Activated T-cell treated with anti-CD3 and anti-CD28 coated beads, Interleukin-2, amount 50 U/mL, for 72 hours (primary cell): ENCODE measurements around the gene ARHGAP24. TPM values are rescaled to one million over a fixed set of nuclear protein-coding genes. Genes with fewer than 3 reads are reported as not detected.
"Not testable (repeated sequence)": the region's sequence is repeated elsewhere in the genome, so short reads cannot be mapped to it uniquely, and the experiment has no call there.

Experiments used
- ATAC-seq, 2 donors: fragments of 150-1000 bp; cut with Tn5 transposase; replicated peaks in 1 of 2; 2 replicates each; pipeline ENCODE4 v1.10.0; 2021; ENCODE audit warnings: moderate library complexity in 2 of 2, mild to moderate bottlenecking in 1 of 2
- DNase-seq, 2 donors: peaks; one replicate each; pipeline ENCODE4 v3.0.0; 2021 to 2022; ENCODE audit warnings: mixed read lengths in 1 of 2
- H3K27ac Mint-ChIP-seq: one replicate; pipeline ENCODE4 v1.8.0; 2022; ENCODE audit warnings: mild to moderate bottlenecking, moderate library complexity, mixed read lengths
- H3K27me3 Mint-ChIP-seq: one replicate; pipeline ENCODE4 v1.8.0; 2022; ENCODE audit warnings: low read depth, mixed read lengths
- H3K36me3 Mint-ChIP-seq, 2 donors: one replicate each; pipeline ENCODE4 v1.8.0; 2022; ENCODE audit warnings: mixed read lengths in 2 of 2, mild to moderate bottlenecking in 1 of 2; ENCODE audit not compliant: insufficient read depth in 2 of 2
- H3K4me1 Mint-ChIP-seq: one replicate; pipeline ENCODE4 v1.8.0; 2022; ENCODE audit warnings: low read depth, mixed read lengths
- H3K4me3 Mint-ChIP-seq, 2 donors: one replicate each; pipeline ENCODE4 v1.8.0; 2022; ENCODE audit warnings: mild to moderate bottlenecking in 2 of 2, mixed read lengths in 2 of 2, moderate library complexity in 2 of 2
- H3K9me3 Mint-ChIP-seq, 2 donors: one replicate each; pipeline ENCODE4 v1.8.0; 2022; ENCODE audit warnings: mixed read lengths in 2 of 2
- total RNA-seq, 2 donors: library from RNA; stranded (reverse); gene quantifications; one replicate each; pipeline ENCODE4 v1.2.3, GENCODE V29; 2022

Gene ARHGAP24
- total RNA-seq, 2 donors from 2014 or later, result not detected

- H3K36me3 Mint-ChIP-seq, result no peaks in the 10 kb centered on the region
Measured at GRCh38 chr4:85829276-85830051, 354.5 kb downstream of the ARHGAP24 start.

GRCh38 chr4:85831647-85832046 lies 356.7 kb downstream of the ARHGAP24 start:
- Mint-ChIP-seq H3K4me3 (no peak overlapping the region), H3K27me3 (no peaks in the 10 kb centered on the region), H3K4me1 (no peaks in the 10 kb centered on the region), H3K36me3 (no peaks in the 10 kb centered on the region), H3K9me3 (no peaks in the 10 kb centered on the region), H3K27ac (no peak overlapping the region)
- ATAC-seq (no peak), DNase-seq (no peak)

More at GRCh38 chr4:85829276-85830051, 354.5 kb downstream of the ARHGAP24 start:
- Mint-ChIP-seq H3K27ac (no peak overlapping the region), H3K9me3 (no peaks in the 10 kb centered on the region), H3K4me1 (peaks cover 5% of the 10 kb centered on the region), H3K4me3 (no peak overlapping the region), H3K27me3 (no peaks in the 10 kb centered on the region)
- DNase-seq (no peak), ATAC-seq (no peak)

DNA sequence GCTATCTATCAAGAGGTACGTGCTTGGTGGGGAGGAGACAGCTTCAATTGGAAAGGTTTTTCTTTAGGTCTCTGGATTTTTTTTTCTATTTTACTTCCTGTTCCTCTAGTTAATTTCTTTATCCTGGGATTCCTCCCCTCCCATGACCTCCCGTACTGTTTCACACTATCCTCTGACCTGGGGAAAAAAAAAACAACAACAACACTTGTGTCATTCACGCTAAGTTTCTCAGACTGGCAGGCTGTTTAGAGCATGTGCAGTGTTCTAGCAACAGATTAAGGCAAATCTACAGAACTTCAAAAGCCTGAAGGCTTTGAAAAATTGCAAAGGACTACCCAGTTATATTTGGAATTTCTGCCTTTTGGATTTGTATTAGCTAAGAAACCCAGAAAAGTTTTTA lies 358.4 kb downstream of the ARHGAP24 start:
- DNase-seq, result no peak

DNA sequence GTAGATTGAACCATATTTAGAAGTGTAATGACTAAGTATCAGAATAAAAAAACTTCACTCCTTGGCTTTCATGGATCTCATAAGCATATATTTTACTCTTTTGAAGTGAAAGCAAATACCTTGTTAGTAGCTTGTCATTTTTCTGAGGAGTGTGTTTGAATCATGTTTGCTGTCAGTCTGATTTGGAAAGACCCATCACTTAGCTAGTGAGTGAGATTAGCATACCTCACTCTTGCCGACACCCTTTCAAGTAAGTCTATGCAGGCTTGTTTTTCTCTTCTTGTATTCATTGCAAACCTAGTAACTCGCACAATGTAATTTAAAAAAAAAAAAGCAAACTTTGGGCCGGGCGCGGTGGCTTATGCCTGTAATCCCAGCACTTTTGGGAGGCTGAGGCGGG lies 360.0 kb downstream of the ARHGAP24 start:
- Mint-ChIP-seq H3K9me3 (no peaks in the 10 kb centered on the region), H3K4me1 (no peaks in the 10 kb centered on the region), H3K4me3 (no peak overlapping the region), H3K36me3 (no peaks in the 10 kb centered on the region), H3K27me3 (no peaks in the 10 kb centered on the region), H3K27ac (no peak overlapping the region)
- ATAC-seq (no peak), DNase-seq (no peak)

More for the DNA sequence above, 358.4 kb downstream of the ARHGAP24 start:
- no peaks in the 10 kb centered on the region for H3K36me3 Mint-ChIP-seq
- ATAC-seq, result no peak
- no peaks in the 10 kb centered on the region for H3K27me3 Mint-ChIP-seq
- no peak overlapping the region for H3K4me3 Mint-ChIP-seq
- no peak overlapping the region for H3K27ac Mint-ChIP-seq
- H3K9me3 Mint-ChIP-seq, result no peaks in the 10 kb centered on the region
- H3K4me1 Mint-ChIP-seq, result no peaks in the 10 kb centered on the region

DNA sequence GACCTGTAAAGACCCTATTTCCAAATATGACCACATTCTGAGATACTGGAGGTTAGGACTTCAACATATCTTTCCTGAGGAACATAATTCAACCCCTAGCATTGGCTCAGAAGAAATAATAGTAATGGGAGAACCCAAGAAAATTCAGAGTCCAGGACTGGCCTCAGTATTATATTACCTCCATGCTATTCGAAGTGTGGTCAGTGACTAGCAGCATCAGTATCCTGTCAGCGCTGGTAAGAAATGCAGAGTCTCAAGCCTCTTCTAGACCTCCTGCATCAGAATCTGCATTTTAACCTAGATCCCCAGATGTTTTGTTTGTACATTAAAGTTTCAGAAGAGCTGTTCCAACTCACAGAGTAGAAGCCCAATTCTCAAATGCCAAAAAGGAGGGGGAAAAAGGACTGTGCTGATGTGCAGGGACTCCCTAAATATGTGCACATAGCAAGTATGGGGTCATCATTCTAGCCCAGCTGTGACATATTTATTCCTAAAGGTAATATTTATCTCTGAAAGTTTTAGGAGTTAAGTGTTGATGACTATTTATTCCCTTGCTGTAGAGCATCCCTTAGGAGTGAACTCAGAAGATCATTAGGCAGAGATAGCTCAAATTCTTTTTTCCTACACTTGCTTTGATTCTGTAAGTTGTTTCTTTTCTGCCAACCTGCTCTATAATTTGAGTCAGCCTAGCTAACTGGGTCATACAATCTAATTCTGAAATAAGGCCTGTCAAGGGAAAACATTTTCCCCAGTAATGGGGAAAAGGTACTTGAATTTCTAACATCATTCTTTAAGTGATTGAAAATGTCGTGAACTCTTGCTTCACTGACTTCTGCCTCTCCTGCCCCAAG lies 361.9 kb downstream of the ARHGAP24 start:
- ATAC-seq, result no peak
- Mint-ChIP-seq H3K9me3 (no peaks in the 10 kb centered on the region), H3K36me3 (no peaks in the 10 kb centered on the region), H3K27me3 (no peaks in the 10 kb centered on the region), H3K27ac (no peak overlapping the region), H3K4me3 (no peak overlapping the region), H3K4me1 (no peaks in the 10 kb centered on the region)
- no peak for DNase-seq

DNA sequence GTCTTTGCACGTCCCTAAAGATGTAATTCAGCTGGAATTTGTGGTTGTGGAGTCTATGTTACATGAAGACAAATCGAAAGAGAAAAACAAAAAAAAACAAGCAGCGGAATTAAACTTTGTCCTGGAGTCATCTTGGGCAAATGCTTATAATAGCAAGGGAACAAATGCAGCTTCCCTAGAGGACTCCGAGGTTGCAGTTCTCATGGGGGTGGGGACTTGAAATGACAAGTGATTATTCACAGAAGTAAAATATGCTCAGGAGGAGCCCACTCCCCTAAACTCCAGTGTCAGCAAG lies 362.4 kb downstream of the ARHGAP24 start:
- no peaks in the 10 kb centered on the region for H3K9me3 Mint-ChIP-seq
- H3K4me1 Mint-ChIP-seq, result no peaks in the 10 kb centered on the region
- DNase-seq, result no peak
- ATAC-seq, result no peak
- H3K36me3 Mint-ChIP-seq, result no peaks in the 10 kb centered on the region
- no peaks in the 10 kb centered on the region for H3K27me3 Mint-ChIP-seq
- H3K4me3 Mint-ChIP-seq, result no peak overlapping the region
- H3K27ac Mint-ChIP-seq, result no peak overlapping the region

- not testable (repeated sequence) for ATAC-seq, H3K36me3 Mint-ChIP-seq, DNase-seq, H3K4me1 Mint-ChIP-seq, H3K9me3 Mint-ChIP-seq, H3K27me3 Mint-ChIP-seq, H3K4me3 Mint-ChIP-seq, H3K27ac Mint-ChIP-seq
Measured at GRCh38 chr4:85839981-85840451, 365.1 kb downstream of the ARHGAP24 start.

DNA sequence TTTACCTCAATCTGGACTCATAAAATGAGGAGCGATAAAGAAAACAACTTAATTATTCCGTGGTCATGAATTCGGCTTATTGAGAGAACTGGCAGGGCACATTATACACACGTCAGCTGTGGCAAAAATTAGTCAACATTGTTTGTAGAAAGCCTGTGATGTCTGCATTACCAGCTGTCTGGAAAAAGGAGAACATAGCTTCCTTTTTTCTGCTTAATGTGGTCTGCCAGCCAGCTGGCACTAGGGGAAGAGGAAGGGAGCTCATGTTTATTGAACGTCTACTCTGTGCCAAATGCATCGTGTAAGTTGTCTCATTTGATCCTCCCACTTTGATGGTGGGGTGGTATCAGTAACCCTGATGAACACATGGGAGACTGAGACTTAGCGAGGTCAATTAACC lies 367.6 kb downstream of the ARHGAP24 start:
- Mint-ChIP-seq H3K27me3 (no peaks in the 10 kb centered on the region), H3K27ac (no peak overlapping the region), H3K4me1 (no peaks in the 10 kb centered on the region), H3K36me3 (no peaks in the 10 kb centered on the region), H3K4me3 (no peak overlapping the region), H3K9me3 (no peaks in the 10 kb centered on the region)
- DNase-seq, result no peak
- no peak for ATAC-seq

GRCh38 chr4:85853740-85854139 lies 378.8 kb downstream of the ARHGAP24 start:
- not testable (repeated sequence) for DNase-seq, H3K9me3 Mint-ChIP-seq, H3K36me3 Mint-ChIP-seq, ATAC-seq, H3K4me1 Mint-ChIP-seq, H3K4me3 Mint-ChIP-seq, H3K27ac Mint-ChIP-seq, H3K27me3 Mint-ChIP-seq

GRCh38 chr4:85854546-85854945 lies 379.6 kb downstream of the ARHGAP24 start:
- H3K9me3 Mint-ChIP-seq, result peaks cover 3 to 7% of the 10 kb centered on the region in 2 donors
- H3K4me1 Mint-ChIP-seq, result no peaks in the 10 kb centered on the region
- H3K4me3 Mint-ChIP-seq, result no peak overlapping the region
- no peaks in the 10 kb centered on the region for H3K27me3 Mint-ChIP-seq
- no peak overlapping the region for H3K27ac Mint-ChIP-seq
- DNase-seq (no peak), ATAC-seq (no peak)
- peaks cover 0 to 1% of the 10 kb centered on the region in 2 donors for H3K36me3 Mint-ChIP-seq

DNA sequence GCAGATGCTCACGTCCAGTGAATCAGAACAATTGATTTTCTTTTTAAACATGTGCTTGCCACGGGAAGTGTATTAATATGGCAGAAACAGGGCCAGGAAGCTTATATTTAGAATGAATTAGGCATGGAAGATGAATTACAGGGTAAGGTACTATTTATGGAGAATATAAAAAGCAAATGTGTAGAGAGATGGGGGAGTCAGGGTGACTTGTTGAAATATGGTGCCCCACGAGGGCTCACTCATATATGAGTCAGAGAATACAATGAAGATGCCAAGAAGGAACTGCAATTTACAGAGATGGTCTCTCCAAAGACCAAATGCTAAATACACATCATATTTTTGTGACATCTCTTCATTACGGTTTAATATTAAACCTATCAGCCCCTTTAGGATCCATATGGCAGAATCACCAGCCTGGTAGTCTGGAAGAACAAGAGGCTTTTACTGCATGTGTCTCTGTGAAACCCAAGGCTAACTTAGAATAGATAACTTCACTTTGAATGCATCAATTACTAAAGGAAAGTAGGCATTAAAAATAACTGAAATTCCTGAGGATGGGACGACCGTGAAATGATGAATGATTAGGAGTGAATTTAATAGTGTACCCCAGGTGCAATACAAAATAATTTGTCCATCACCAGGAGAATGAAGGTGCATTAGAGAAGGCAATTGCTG lies 385.3 kb downstream of the ARHGAP24 start:
- DNase-seq, result no peak
- Mint-ChIP-seq H3K4me3 (no peak overlapping the region), H3K27me3 (no peaks in the 10 kb centered on the region), H3K27ac (no peak overlapping the region), H3K36me3 (peaks cover 0 to 1% of the 10 kb centered on the region in 2 donors), H3K9me3 (no peaks in the 10 kb centered on the region), H3K4me1 (no peaks in the 10 kb centered on the region)
- ATAC-seq, result no peak

DNA sequence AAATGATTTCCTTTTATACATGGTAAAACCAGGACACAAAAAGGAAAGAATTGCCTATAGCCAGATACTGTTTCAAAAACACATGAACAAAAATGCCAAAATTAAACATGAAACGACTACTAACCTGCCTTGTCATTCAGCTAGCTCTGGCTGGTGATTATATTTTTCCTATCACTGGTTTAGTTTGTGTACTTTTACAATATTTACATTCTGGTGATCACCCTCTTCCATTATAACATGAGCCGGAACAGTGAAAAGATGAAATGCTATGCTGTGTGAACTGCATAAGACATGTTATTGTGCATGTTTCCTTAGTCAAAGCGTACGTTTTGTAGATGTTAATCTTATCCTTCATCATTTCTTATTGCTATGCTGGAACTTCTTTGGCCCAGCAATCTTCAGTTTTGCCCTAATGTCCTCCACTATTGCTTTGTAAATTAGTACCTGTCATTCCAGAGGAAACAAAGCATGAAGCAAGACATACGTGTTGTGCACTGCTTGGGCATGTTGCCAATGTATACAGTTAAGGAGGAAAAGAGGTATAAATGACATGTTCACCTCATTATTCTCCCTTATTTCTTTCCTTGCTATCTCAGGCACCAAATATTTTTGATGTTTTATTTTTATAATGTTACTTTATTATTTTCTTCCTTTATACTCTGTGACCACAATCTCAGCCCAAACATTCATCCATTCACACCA lies 386.3 kb downstream of the ARHGAP24 start:
- Mint-ChIP-seq H3K4me3 (no peak overlapping the region), H3K27me3 (no peaks in the 10 kb centered on the region), H3K9me3 (no peaks in the 10 kb centered on the region), H3K27ac (no peak overlapping the region), H3K4me1 (no peaks in the 10 kb centered on the region), H3K36me3 (peaks cover 0 to 1% of the 10 kb centered on the region in 2 donors)
- ATAC-seq (no peak), DNase-seq (no peak)

DNA sequence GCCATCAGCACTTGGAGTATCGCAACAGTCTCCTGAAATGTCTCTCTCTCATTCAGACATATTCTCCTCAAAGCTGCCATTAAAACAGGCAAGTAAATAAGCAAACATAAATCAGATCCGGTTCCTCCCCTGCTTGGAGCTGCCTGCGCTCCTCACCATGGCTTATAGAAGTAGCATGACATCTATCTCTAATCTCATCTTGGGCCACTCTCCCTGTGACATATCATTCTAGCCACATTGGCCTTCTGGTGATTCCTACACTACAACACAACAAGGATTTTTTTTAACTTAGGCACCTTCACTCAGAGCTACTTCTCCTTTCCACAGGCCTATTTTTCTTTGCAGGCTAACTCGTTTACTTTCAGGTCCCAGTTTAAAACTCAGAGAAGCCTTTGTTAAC lies 387.9 kb downstream of the ARHGAP24 start:
- Mint-ChIP-seq H3K4me1 (no peaks in the 10 kb centered on the region), H3K36me3 (peaks cover 0 to 1% of the 10 kb centered on the region in 2 donors), H3K4me3 (no peak overlapping the region), H3K27ac (no peak overlapping the region), H3K9me3 (no peaks in the 10 kb centered on the region), H3K27me3 (no peaks in the 10 kb centered on the region)
- DNase-seq (no peak), ATAC-seq (no peak)
